SH-SY5Y (cell line): ENCODE data around the gene CHCHD2.

Source experiments
- GATA2 ChIP-seq: IDR thresholded peaks from 2 replicates; pipeline ENCODE4 v1.6.1; 2011; ENCODE audit warnings: mild to moderate bottlenecking, low read depth, low read length
- GATA3 ChIP-seq: IDR thresholded peaks from 2 replicates; pipeline ENCODE4 v1.6.1; 2011; ENCODE audit warnings: low read depth, mild to moderate bottlenecking, low read length, moderate library complexity

DNA sequence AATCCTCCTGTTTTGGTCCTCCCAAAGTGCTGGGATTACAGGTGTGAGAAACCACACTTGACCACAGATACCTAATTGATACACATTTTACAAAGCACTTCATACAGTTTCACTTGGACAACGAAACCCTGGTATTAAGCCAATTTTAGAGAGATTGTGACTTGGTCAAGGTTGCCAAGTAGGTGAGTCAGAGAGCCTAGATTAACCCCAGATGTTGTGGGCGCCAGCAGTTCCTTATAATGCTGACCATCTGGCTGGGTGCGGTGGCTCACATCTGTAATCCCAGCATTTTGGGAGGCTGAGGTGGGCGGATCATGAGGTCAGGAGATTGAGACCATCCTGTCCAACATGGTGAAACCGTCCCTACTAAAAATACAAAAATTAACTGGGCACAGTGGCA lies 8.6 kb downstream of the CHCHD2 start:
- TF ChIP-seq GATA2 (no peak), GATA3 (no peak)
